GM12878 (cell line): ENCODE measurements around the gene ACSF2. TPM values are rescaled to one million over a fixed set of nuclear protein-coding genes. Genes with fewer than 3 reads are reported as not detected.

Experiments
- ATAC-seq: fragments of 200-7000 bp; cut with Tn5 transposase; 3 replicates; pipeline ENCODE4 v1.9.1; 2020; ENCODE audit warnings: mild to moderate bottlenecking, moderate library complexity
- BruUV-seq: library from RNA; stranded (reverse); fragments of 400-500 nt; replicated peaks from 2 replicates; lab custom pipeline; 2021; lab: Mats Ljungman, UMichigan
- CTCF ChIA-PET: fragments of 300-600 bp; sonication (Branson Sonifier 250); formaldehyde crosslinking; extraction: SDS; loops from one replicate; lab custom pipeline; 2021; ENCODE audit warnings: inconsistent platforms; lab: Yijun Ruan, JAX
- POLR2A ChIA-PET: fragments of 350-600 bp; formaldehyde crosslinking; extraction: SDS; loops from one replicate; lab custom pipeline; 2021; ENCODE audit warnings: inconsistent platforms; lab: Charles Lee
- RAD21 ChIA-PET: fragments of 300-600 bp; sonication (Branson Sonifier 250); formaldehyde crosslinking; loops from one replicate; lab custom pipeline; 2023; ENCODE audit warnings: antibody characterized with exemption; ENCODE audit not compliant: unreplicated experiment; lab: Charles Lee
- SMC1A ChIA-PET: fragments of 300-600 bp; sonication (Branson Sonifier 250); formaldehyde crosslinking; loops from one replicate; lab custom pipeline; 2023; ENCODE audit not compliant: unreplicated experiment, uncharacterized antibody; lab: Charles Lee
- DNase-seq: peaks from one replicate; pipeline ENCODE4 v3.0.0-alpha.2; 2011; ENCODE audit warnings: low read depth, low spot score
- FAIRE-seq: peaks from 3 replicates; lab custom pipeline; 2011; peaks lifted over from hg19 to GRCh38; lab: Jason Lieb, UNC
- H2AFZ ChIP-seq: 2 replicates; pipeline ENCODE4 v1.6.0; 2011; ENCODE audit warnings: low read depth, low read length, control low read depth; ENCODE audit not compliant: control insufficient read depth
- H3K27ac ChIP-seq: 2 replicates; pipeline ENCODE4 v1.5.1; 2011; ENCODE audit warnings: control low read depth; ENCODE audit not compliant: control insufficient read depth, insufficient read depth
- H3K27me3 ChIP-seq, 2 experiments: replicated peaks in 1 of 2; 2 replicates each; pipeline versions ENCODE4 v1.6.0 to v1.6.1; 2011; ENCODE audit warnings: low read length in 1 of 2; ENCODE audit not compliant: control insufficient read depth in 2 of 2, insufficient read depth in 2 of 2
- H3K36me3 ChIP-seq, 2 experiments: 2 replicates each; pipeline ENCODE4 v1.5.1; 2011; ENCODE audit warnings: low read length in 1 of 2; ENCODE audit not compliant: control insufficient read depth in 2 of 2, insufficient read depth in 2 of 2
- H3K4me1 ChIP-seq: 2 replicates; pipeline ENCODE4 v1.6.1; 2011; ENCODE audit warnings: mild to moderate bottlenecking, low read length, moderate library complexity, mixed read lengths; ENCODE audit not compliant: control insufficient read depth, insufficient read depth
- H3K4me2 ChIP-seq: 2 replicates; pipeline ENCODE4 v1.6.0; 2011; ENCODE audit warnings: control low read depth; ENCODE audit not compliant: control insufficient read depth, insufficient read depth
- H3K4me3 ChIP-seq: fragments of 200-600 bp; sonication (generic); 2 replicates; pipeline ENCODE4 v1.5.1; 2016
- H3K79me2 ChIP-seq: 2 replicates; pipeline ENCODE4 v1.6.0; 2011; ENCODE audit warnings: low read length; ENCODE audit not compliant: control insufficient read depth, insufficient read depth
- H3K9ac ChIP-seq: 2 replicates; pipeline ENCODE4 v1.8.0; 2011; ENCODE audit warnings: low read length, control low read depth, mixed read lengths; ENCODE audit not compliant: control insufficient read depth, insufficient read depth
- H3K9me3 ChIP-seq: replicated peaks from 3 replicates; pipeline ENCODE4 v1.5.1; 2011; ENCODE audit warnings: mild to moderate bottlenecking, low read length; ENCODE audit not compliant: control insufficient read depth, insufficient read depth
- H4K20me1 ChIP-seq: 2 replicates; pipeline ENCODE4 v1.6.0; 2011; ENCODE audit not compliant: control insufficient read depth, insufficient read depth
- BHLHE40 ChIP-seq, 2 experiments: fragments of 450-650 bp in 1 of 2; IDR thresholded peaks; 2 replicates each; pipeline ENCODE4 v1.6.1; 2011 to 2017; ENCODE audit warnings: low read depth in 2 of 2, borderline replicate concordance in 1 of 2, improper control_type of control experiment in 1 of 2, low read length in 1 of 2, mild to moderate bottlenecking in 1 of 2
- CREB1 ChIP-seq: IDR thresholded peaks from 2 replicates; pipeline ENCODE4 v1.6.1; 2012; ENCODE audit warnings: low read depth, mild to moderate bottlenecking, inconsistent platforms
- EED ChIP-seq: sonication (generic); IDR thresholded peaks from 2 replicates; pipeline ENCODE4 v1.6.1; 2016; ENCODE audit warnings: antibody characterized with exemption, low read depth
- GABPA ChIP-seq: IDR thresholded peaks from 2 replicates; pipeline ENCODE4 v1.6.1; 2014; ENCODE audit warnings: antibody characterized with exemption, low read depth, mild to moderate bottlenecking, inconsistent platforms
- MEF2B ChIP-seq: fragments of 450-650 bp; IDR thresholded peaks from 2 replicates; pipeline ENCODE4 v1.6.1; 2018; ENCODE audit warnings: mild to moderate bottlenecking, moderate library complexity; ENCODE audit not compliant: partially characterized antibody, poor library complexity, severe bottlenecking
- MTA3 ChIP-seq: IDR thresholded peaks from 2 replicates; pipeline ENCODE4 v1.6.1; 2012; ENCODE audit warnings: low read length, inconsistent platforms, borderline replicate concordance
- MXI1 ChIP-seq: fragments of 150-350 bp; IDR thresholded peaks from 2 replicates; pipeline ENCODE4 v1.6.1; 2011; ENCODE audit warnings: low read depth, mild to moderate bottlenecking, inconsistent platforms, low read length, improper control_type of control experiment
- POLR2A ChIP-seq: IDR thresholded peaks from 2 replicates; pipeline ENCODE4 v1.6.1; 2011; ENCODE audit warnings: low read depth, mild to moderate bottlenecking, low read length
- SRF ChIP-seq, 2 experiments: IDR thresholded peaks; 2 replicates each; pipeline ENCODE4 v1.6.1; 2011; ENCODE audit warnings: low read depth in 2 of 2, low read length in 2 of 2, mild to moderate bottlenecking in 1 of 2, moderate library complexity in 1 of 2
- WGBS: methylation state at CpG from one replicate; pipeline ENCODE4 v1.1.6; 2016; ENCODE audit warnings: low lambda C conversion rate; ENCODE audit not compliant: insufficient replicate concordance, insufficient coverage; ENCODE audit errors: missing lambda C conversion rate; 5-methylcytosine and 5-hydroxymethylcytosine counted together
- in situ Hi-C: fragments of 300-500 bp; cut with MboI; formaldehyde crosslinking; loops from 9 replicates; pipeline ENCODE4 v1.14.3; 2018; ENCODE audit warnings: mixed read lengths
- intact Hi-C: fragments of 100-400 bp; cut with micrococcal nuclease; formaldehyde crosslinking; loops from one replicate; pipeline ENCODE4 v1.14.2; 2022; ENCODE audit not compliant: unreplicated experiment
- polyA plus RNA-seq, 11 experiments: library from polyadenylated mRNA; depleted of rRNA in 4 of 11; unstranded in 6 of 11; stranded (reverse) in 5 of 11; fragments of >200 nt; fragmentation: Nextera tagmentation in 4 of 11; fragmentation: Illumina TruSeq in 1 of 11; extraction: Ambion mirVana in 4 of 11; extraction: Trizol in 1 of 11; gene quantifications; 1 replicate in 1 of 11; 2 replicates in 10 of 11; pipeline versions ENCODE4 v1.2.1 to v1.2.3, GENCODE V29; 2011 to 2016; ENCODE audit warnings: inconsistent platforms in 2 of 11, missing spikeins in 2 of 11, low read depth in 1 of 11
- total RNA-seq, 4 experiments: library from RNA; depleted of rRNA in 3 of 4; stranded (reverse); fragments of >200 nt in 3 of 4; fragmentation: Illumina TruSeq in 1 of 4; extraction: Trizol in 1 of 4; gene quantifications; 2 replicates each; pipeline versions ENCODE4 v1.2.1 to v1.2.3, GENCODE V29; 2013 to 2021
- TF ChIP-seq, protein P1 (sequence below): fragments of 450-650 bp; formaldehyde crosslinking; IDR thresholded peaks from 2 replicates; pipeline ENCODE4 v1.4.0; 2022; ENCODE audit warnings: mild to moderate bottlenecking, moderate library complexity
- TF ChIP-seq, protein P2 (sequence below): IDR thresholded peaks from 2 replicates; pipeline ENCODE4 v1.6.1; 2011; ENCODE audit warnings: low read depth, mild to moderate bottlenecking, low read length, moderate library complexity, borderline replicate concordance; ENCODE audit errors: extremely low read depth
- TF ChIP-seq, protein P3 (sequence below): IDR thresholded peaks from 2 replicates; pipeline ENCODE4 v1.6.1; 2012; ENCODE audit warnings: low read depth, low read length, improper control_type of control experiment
- TF ChIP-seq, protein P4 (sequence below), 3 experiments: IDR thresholded peaks in 2 of 3; conservative IDR thresholded peaks in 1 of 3; 2 replicates each; pipeline ENCODE4 v1.5.1; 2011; ENCODE audit warnings: low read depth in 3 of 3, low read length in 3 of 3, mild to moderate bottlenecking in 3 of 3, control low read depth in 2 of 3, moderate library complexity in 2 of 3, inconsistent platforms in 1 of 3, mixed read lengths in 1 of 3; ENCODE audit not compliant: control insufficient read depth in 2 of 3, insufficient read depth in 1 of 3; ENCODE audit errors: extremely low read depth in 1 of 3

Gene ACSF2
- total and polyA plus RNA-seq, 10 of the 15 experiments (the other 5 are each of a cell fraction or from before 2014, with no cell fraction given) = 7.1 to 32.8 (median 16.8) TPM

DNA sequence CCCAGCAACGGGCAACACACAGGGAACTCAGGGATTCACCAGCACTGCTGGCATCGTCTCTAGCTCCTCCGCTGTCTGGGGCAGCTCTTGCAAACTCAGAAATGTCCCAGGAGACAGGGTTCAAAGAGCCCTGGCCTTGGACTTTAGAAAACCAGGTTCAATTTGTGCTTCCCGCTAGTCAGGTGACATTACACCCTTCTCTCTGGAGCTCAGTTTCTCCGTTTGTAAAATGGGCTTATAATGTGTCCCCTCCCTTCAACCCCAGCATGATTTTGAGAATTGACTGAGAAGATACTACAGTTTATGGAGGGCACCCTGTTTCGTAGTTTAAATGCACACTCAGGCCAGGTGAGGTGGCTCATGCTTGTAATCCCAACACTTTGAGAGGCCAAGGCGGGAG, 80.3 kb downstream of the ACSF2 start (continued):
- TF ChIP-seq, protein P1, sequence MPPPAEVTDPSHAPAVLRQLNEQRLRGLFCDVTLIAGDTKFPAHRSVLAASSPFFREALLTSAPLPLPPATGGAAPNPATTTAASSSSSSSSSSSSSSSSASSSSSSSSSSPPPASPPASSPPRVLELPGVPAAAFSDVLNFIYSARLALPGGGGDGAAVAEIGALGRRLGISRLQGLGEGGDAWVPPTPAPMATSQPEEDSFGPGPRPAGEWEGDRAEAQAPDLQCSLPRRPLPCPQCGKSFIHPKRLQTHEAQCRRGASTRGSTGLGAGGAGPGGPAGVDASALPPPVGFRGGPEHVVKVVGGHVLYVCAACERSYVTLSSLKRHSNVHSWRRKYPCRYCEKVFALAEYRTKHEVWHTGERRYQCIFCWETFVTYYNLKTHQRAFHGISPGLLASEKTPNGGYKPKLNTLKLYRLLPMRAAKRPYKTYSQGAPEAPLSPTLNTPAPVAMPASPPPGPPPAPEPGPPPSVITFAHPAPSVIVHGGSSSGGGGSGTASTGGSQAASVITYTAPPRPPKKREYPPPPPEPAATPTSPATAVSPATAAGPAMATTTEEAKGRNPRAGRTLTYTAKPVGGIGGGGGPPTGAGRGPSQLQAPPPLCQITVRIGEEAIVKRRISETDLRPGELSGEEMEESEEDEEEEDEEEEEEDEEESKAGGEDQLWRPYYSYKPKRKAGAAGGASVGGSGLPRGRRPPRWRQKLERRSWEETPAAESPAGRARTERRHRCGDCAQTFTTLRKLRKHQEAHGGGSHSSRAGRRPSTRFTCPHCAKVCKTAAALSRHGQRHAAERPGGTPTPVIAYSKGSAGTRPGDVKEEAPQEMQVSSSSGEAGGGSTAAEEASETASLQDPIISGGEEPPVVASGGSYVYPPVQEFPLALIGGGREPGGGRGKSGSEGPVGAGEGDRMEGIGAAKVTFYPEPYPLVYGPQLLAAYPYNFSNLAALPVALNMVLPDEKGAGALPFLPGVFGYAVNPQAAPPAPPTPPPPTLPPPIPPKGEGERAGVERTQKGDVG (CRISPR knock-in tag) = no peak
- no peak for TF ChIP-seq GABPA

DNA sequence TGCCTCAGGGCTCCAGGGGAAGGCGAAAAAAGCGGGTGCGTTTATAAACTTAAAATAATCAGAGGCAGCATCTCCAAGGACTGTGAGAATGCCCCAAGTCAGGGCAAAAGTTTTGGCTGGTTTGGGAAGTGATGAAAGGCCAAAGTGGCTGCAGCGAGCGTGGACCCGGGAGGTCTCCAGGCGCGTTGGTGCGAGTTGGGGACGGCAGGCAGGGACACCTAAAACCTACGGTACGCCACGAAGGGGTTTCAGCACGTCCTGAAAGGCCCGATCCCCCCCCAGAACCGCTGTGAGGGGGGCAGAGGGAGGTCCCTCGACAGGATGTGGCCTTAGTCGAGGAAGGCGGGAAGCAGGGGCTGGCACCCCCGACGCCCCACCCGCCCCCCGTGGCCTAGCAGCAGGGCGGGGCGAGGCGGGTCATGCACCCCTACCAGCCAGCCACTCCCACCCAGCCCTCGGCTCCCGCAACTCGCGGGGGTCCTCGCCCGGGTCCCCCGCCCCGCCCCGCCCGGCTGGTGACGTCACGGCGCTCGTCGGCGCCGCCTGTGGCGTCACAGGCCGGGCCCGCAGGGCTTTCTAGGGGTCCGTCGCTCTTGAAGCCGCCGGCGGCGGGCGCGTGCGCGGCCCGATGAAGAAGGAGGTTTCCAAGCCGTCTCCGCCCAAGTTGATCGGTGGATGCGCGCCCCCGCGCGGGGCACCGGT, 82.0 kb downstream of the ACSF2 start, which contains the start of gene MYCBPAP:
TSS of gene MYCBPAP (plus strand) at position 569 of the 702 bp plus-strand sequence. CDS start 236 bp downstream, outside the sequence.
- ChIA-PET SMC1A (no interaction called here), POLR2A (no interaction called here), CTCF (interaction anchor here (0.9 to 1.2 kb wide), 2 partner anchors 21 to 24 kb away, joined by 4 to 5 read pairs; no protein-coding TSS in a partner anchor), RAD21 (interaction anchor here (0.7 kb wide), 1 partner anchor 290 kb away, joined by 7 read pairs; no protein-coding TSS in a partner anchor)
- Histone ChIP-seq H3K4me1 (peaks cover 23% of the 10 kb centered on the region), H3K9me3 (no peaks in the 10 kb centered on the region), H3K4me3 (peak within 1 kb of the TSS; percentile 74), H3K36me3 (no peaks in the 10 kb centered on the region), H3K79me2 (peaks cover 3% of the 10 kb centered on the region; the same call in 1 of the 2 replicates), H3K9ac (peak within 1 kb of the TSS; percentile 73), H3K27me3 (no peaks in the 10 kb centered on the region), H4K20me1 (no peaks in the 10 kb centered on the region), H3K27ac (peak within 1 kb of the TSS; percentile 58), H3K4me2 (peak within 1 kb of the TSS; percentile 98), H2AFZ (peak within 1 kb of the TSS; percentile 89)
- intact Hi-C loops (no loop called here), in situ Hi-C loops (no loop called here)
- WGBS = 36% methylated on average over 31 of the region's 66 CpGs
- no peak for FAIRE-seq
- BruUV-seq = no TSS peak
- DNase-seq = peak; percentile 28
- ATAC-seq = peak; percentile 72
- TF ChIP-seq, protein P2, sequence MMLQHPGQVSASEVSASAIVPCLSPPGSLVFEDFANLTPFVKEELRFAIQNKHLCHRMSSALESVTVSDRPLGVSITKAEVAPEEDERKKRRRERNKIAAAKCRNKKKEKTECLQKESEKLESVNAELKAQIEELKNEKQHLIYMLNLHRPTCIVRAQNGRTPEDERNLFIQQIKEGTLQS = 0 out of 2 replicates have a peak, but pooled peaks have one; percentile 2
- TF ChIP-seq, protein P3, sequence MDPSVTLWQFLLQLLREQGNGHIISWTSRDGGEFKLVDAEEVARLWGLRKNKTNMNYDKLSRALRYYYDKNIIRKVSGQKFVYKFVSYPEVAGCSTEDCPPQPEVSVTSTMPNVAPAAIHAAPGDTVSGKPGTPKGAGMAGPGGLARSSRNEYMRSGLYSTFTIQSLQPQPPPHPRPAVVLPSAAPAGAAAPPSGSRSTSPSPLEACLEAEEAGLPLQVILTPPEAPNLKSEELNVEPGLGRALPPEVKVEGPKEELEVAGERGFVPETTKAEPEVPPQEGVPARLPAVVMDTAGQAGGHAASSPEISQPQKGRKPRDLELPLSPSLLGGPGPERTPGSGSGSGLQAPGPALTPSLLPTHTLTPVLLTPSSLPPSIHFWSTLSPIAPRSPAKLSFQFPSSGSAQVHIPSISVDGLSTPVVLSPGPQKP = no peak
- TF ChIP-seq MTA3 = no peak
- no peak for TF ChIP-seq EED
- TF ChIP-seq, protein P4, sequence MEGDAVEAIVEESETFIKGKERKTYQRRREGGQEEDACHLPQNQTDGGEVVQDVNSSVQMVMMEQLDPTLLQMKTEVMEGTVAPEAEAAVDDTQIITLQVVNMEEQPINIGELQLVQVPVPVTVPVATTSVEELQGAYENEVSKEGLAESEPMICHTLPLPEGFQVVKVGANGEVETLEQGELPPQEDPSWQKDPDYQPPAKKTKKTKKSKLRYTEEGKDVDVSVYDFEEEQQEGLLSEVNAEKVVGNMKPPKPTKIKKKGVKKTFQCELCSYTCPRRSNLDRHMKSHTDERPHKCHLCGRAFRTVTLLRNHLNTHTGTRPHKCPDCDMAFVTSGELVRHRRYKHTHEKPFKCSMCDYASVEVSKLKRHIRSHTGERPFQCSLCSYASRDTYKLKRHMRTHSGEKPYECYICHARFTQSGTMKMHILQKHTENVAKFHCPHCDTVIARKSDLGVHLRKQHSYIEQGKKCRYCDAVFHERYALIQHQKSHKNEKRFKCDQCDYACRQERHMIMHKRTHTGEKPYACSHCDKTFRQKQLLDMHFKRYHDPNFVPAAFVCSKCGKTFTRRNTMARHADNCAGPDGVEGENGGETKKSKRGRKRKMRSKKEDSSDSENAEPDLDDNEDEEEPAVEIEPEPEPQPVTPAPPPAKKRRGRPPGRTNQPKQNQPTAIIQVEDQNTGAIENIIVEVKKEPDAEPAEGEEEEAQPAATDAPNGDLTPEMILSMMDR (IDR thresholded peaks at IDR 0.05 in 2 of 3, conservative IDR thresholded peaks at IDR 0.05 in 1 of 3; ENCODE audit: control insufficient read depth in 2 of 3, extremely low read depth in 1 of 3, insufficient read depth in 1 of 3, low read depth in 3 of 3, low read length in 3 of 3) = peak; percentile 9 to 48 (median 36); a peak in 3 of 6 replicates
- TF ChIP-seq CREB1 = peak; percentile 96
- peak; percentile 79 for TF ChIP-seq POLR2A
- no peak for TF ChIP-seq MEF2B
- 0 out of 4 replicates have a peak, but pooled peaks of 1 of the 2 experiments have one; percentile 35 for TF ChIP-seq SRF (IDR thresholded peaks at IDR 0.05; ENCODE audit: low read depth in 2 of 2, low read length in 2 of 2)
- 0 out of 2 replicates have a peak, but pooled peaks have one; percentile 31 for TF ChIP-seq MXI1
- peak in 1 of 2 experiments; percentile 35; a peak in 1 of 4 replicates for TF ChIP-seq BHLHE40 (IDR thresholded peaks at IDR 0.05; ENCODE audit: borderline replicate concordance in 1 of 2, low read depth in 2 of 2, low read length in 1 of 2)
